Astrocyte (in vitro differentiated cells and primary cell): ENCODE measurements around the gene SEC22C. TPM values are rescaled to one million over a fixed set of nuclear protein-coding genes. Genes with fewer than 3 reads are reported as not detected.
A peak's percentile ranks its signal among the peaks of the same experiment; 100 is the strongest.

Source experiments
- DNase-seq: peaks from one replicate; pipeline ENCODE4 v3.0.0-alpha.2; 2010; ENCODE audit warnings: low read depth
- FAIRE-seq: peaks from 2 replicates; lab custom pipeline; 2011; peaks lifted over from hg19 to GRCh38; lab: Jason Lieb, UNC
- H2AFZ ChIP-seq: 2 replicates; pipeline ENCODE4 v1.6.0; 2012; ENCODE audit warnings: low read depth, low read length, inconsistent platforms
- H3K27ac ChIP-seq: 2 replicates; pipeline ENCODE4 v1.5.1; 2011; ENCODE audit warnings: low read depth, low read length, inconsistent platforms
- H3K27me3 ChIP-seq: 2 replicates; pipeline ENCODE4 v1.6.0; 2011; ENCODE audit warnings: low read length, inconsistent platforms; ENCODE audit not compliant: insufficient read depth
- H3K36me3 ChIP-seq: 2 replicates; pipeline ENCODE4 v1.5.1; 2011; ENCODE audit warnings: low read length, inconsistent platforms; ENCODE audit not compliant: insufficient read depth
- H3K4me1 ChIP-seq: 2 replicates; pipeline ENCODE4 v1.5.1; 2011; ENCODE audit warnings: low read length, inconsistent platforms; ENCODE audit not compliant: insufficient read depth
- H3K4me2 ChIP-seq: 2 replicates; pipeline ENCODE4 v1.6.0; 2012; ENCODE audit warnings: low read length, inconsistent platforms
- H3K4me3 ChIP-seq: 2 replicates; pipeline ENCODE4 v1.5.1; 2011; ENCODE audit warnings: low read depth, mild to moderate bottlenecking, low read length, inconsistent platforms; ENCODE audit not compliant: insufficient read depth
- H3K79me2 ChIP-seq: 2 replicates; pipeline ENCODE4 v1.6.0; 2012; ENCODE audit warnings: mild to moderate bottlenecking, low read length, inconsistent platforms; ENCODE audit not compliant: insufficient read depth
- H3K9ac ChIP-seq: 2 replicates; pipeline ENCODE4 v1.6.0; 2012; ENCODE audit warnings: mild to moderate bottlenecking, low read length, inconsistent platforms
- H3K9me3 ChIP-seq: 2 replicates; pipeline ENCODE4 v1.5.1; 2012; ENCODE audit warnings: low read depth, mild to moderate bottlenecking, low read length, inconsistent platforms; ENCODE audit not compliant: insufficient read depth
- H4K20me1 ChIP-seq: 2 replicates; pipeline ENCODE4 v1.6.0; 2012; ENCODE audit warnings: low read length, inconsistent platforms; ENCODE audit not compliant: insufficient read depth
- H3K27ac Mint-ChIP-seq: one replicate; pipeline ENCODE4 v1.8.0; 2021; ENCODE audit warnings: mild to moderate bottlenecking, mixed read lengths; ENCODE audit not compliant: unreplicated experiment
- H3K27me3 Mint-ChIP-seq: one replicate; pipeline ENCODE4 v1.8.0; 2021; ENCODE audit warnings: low read depth, mixed read lengths; ENCODE audit not compliant: unreplicated experiment
- H3K36me3 Mint-ChIP-seq: one replicate; pipeline ENCODE4 v1.8.0; 2021; ENCODE audit warnings: low read depth, mixed read lengths; ENCODE audit not compliant: unreplicated experiment
- H3K4me1 Mint-ChIP-seq: one replicate; pipeline ENCODE4 v1.8.0; 2021; ENCODE audit warnings: low read depth, mixed read lengths; ENCODE audit not compliant: unreplicated experiment
- H3K4me3 Mint-ChIP-seq: one replicate; pipeline ENCODE4 v1.8.0; 2021; ENCODE audit warnings: mild to moderate bottlenecking, moderate library complexity, mixed read lengths; ENCODE audit not compliant: unreplicated experiment
- H3K9me3 Mint-ChIP-seq: one replicate; pipeline ENCODE4 v1.8.0; 2021; ENCODE audit warnings: mild to moderate bottlenecking, mixed read lengths; ENCODE audit not compliant: unreplicated experiment
- EZH2 ChIP-seq: IDR thresholded peaks from 2 replicates; pipeline ENCODE4 v1.6.1; 2012; ENCODE audit warnings: mild to moderate bottlenecking, low read length, inconsistent platforms; ENCODE audit not compliant: insufficient read depth
- total RNA-seq: library from RNA; stranded (reverse); gene quantifications from 2 replicates; pipeline ENCODE4 v1.2.1, GENCODE V29; 2021
- TF ChIP-seq, protein P1 (sequence below): IDR thresholded peaks from 2 replicates; pipeline ENCODE4 v1.5.1; 2011; ENCODE audit warnings: low read depth, mild to moderate bottlenecking, inconsistent platforms, low read length, moderate library complexity; ENCODE audit not compliant: insufficient read depth

Gene SEC22C
- total RNA-seq, 1 donor from 2014 or later, result 37.4 TPM

DNA sequence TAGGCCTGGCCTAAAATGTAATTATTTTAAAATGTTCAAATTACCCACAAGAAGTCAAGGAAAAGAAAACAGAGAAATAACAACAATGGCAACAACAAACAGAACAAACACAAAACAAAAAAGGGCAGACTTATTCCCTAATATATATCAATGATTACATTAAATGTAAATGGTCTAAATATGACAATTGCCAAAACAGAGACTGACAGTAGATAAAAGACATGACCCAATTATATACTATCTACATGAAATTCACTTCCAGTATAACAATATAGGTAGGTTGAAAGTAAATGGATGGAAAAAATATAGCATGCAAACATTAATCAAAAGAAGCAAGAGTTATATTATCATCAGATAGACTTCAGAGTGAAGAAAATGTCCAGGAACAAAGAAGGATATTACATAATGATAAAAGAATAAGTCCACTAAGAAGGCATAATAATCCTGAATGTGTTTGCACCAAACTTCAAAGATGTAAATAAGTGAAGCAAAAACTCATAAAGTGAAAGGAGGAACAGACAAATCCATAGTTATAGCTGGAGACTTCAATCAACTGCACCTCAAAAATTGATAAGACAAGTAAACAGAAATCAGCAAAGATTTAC is 6.5 kb downstream of the SEC22C start:
- peaks cover 12% of the 10 kb centered on the region for H3K36me3 Mint-ChIP-seq
- H3K79me2 ChIP-seq, result peaks cover 93% of the 10 kb centered on the region
- no peaks in the 10 kb centered on the region for H3K4me1 ChIP-seq
- no peak overlapping the region for H3K4me2 ChIP-seq
- no peaks in the 10 kb centered on the region for H3K27me3 Mint-ChIP-seq
- no peak overlapping the region for H3K4me3 ChIP-seq
- H4K20me1 ChIP-seq, result peaks cover 37% of the 10 kb centered on the region
- no peak for DNase-seq
- H2AFZ ChIP-seq, result no peak overlapping the region
- no peak overlapping the region for H3K4me3 Mint-ChIP-seq
- H3K4me1 Mint-ChIP-seq, result no peaks in the 10 kb centered on the region
- H3K9ac ChIP-seq, result no peak overlapping the region
- FAIRE-seq, result no peak
- TF ChIP-seq, protein P1, sequence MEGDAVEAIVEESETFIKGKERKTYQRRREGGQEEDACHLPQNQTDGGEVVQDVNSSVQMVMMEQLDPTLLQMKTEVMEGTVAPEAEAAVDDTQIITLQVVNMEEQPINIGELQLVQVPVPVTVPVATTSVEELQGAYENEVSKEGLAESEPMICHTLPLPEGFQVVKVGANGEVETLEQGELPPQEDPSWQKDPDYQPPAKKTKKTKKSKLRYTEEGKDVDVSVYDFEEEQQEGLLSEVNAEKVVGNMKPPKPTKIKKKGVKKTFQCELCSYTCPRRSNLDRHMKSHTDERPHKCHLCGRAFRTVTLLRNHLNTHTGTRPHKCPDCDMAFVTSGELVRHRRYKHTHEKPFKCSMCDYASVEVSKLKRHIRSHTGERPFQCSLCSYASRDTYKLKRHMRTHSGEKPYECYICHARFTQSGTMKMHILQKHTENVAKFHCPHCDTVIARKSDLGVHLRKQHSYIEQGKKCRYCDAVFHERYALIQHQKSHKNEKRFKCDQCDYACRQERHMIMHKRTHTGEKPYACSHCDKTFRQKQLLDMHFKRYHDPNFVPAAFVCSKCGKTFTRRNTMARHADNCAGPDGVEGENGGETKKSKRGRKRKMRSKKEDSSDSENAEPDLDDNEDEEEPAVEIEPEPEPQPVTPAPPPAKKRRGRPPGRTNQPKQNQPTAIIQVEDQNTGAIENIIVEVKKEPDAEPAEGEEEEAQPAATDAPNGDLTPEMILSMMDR, result no peak
- TF ChIP-seq EZH2, result no peak
- no peak overlapping the region for H3K27ac Mint-ChIP-seq
- no peaks in the 10 kb centered on the region for H3K27me3 ChIP-seq
- H3K9me3 ChIP-seq, result no peaks in the 10 kb centered on the region
- no peak overlapping the region for H3K27ac ChIP-seq
- H3K9me3 Mint-ChIP-seq, result peaks cover 1% of the 10 kb centered on the region
- peaks cover 3% of the 10 kb centered on the region for H3K36me3 ChIP-seq

DNA sequence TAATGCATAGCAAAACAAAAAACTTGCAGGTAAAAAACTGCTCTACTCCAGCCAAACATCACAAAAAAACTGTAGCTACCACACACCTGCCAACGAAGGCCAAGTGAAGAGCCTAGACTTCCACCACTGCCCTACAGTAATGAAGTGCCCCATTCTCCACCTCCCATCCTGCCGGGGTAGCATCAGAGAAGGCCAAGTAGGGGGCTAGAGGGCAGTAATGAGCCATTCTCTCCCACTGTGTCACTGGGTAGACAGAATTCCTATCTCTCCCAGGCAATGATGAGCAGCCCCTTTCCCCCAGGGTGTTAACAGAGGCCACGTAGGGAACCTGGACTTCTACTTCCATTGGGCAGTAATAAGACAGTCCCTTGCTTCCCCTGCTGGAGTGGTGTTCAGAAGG is 9.5 kb downstream of the SEC22C start:
- Mint-ChIP-seq H3K4me1 (no peaks in the 10 kb centered on the region), H3K27ac (no peak overlapping the region), H3K4me3 (no peak overlapping the region), H3K9me3 (peaks cover 1% of the 10 kb centered on the region), H3K27me3 (no peaks in the 10 kb centered on the region), H3K36me3 (peaks cover 11% of the 10 kb centered on the region)
- H3K4me2 ChIP-seq, result no peak overlapping the region
- H3K79me2 ChIP-seq, result peaks cover 83% of the 10 kb centered on the region
- H3K4me3 ChIP-seq, result no peak overlapping the region
- H3K36me3 ChIP-seq, result peaks cover 4% of the 10 kb centered on the region
- no peaks in the 10 kb centered on the region for H3K4me1 ChIP-seq
- H3K27me3 ChIP-seq, result no peaks in the 10 kb centered on the region
- H3K9me3 ChIP-seq, result no peaks in the 10 kb centered on the region
- DNase-seq (no peak), FAIRE-seq (no peak)
- H4K20me1 ChIP-seq, result peaks cover 39% of the 10 kb centered on the region
- no peak overlapping the region for H3K27ac ChIP-seq
- TF ChIP-seq, protein P1, result peak; percentile 34
- TF ChIP-seq EZH2, result no peak
- no peak overlapping the region for H3K9ac ChIP-seq
- H2AFZ ChIP-seq, result no peak overlapping the region

DNA sequence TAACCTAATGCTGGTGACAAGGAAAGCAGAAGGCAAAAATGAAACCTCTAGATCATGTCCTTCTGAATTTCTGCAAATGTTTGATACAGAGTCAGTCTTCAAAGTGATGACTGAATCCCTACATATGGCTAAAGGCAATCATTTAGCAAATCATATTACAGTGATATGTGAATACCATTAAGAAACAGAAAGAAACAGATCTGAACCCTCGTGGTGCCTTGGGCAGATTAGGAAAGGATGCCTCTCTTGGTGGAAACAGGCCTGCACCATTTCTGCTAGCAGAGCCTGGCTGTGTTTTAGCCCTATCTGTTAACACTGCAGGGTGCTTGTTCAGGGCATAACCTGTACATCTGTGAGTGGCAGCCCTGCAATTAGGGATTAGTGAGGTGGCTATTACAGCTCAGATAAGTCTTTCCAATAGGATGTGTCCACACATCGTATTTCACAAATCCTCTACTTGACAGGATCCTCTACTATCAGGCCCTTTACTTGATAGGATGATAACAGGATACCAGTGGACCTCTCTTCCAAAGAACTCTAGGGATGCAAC is 12.1 kb downstream of the SEC22C start:
- Histone ChIP-seq H3K4me2 (no peak overlapping the region), H3K36me3 (peaks cover 12% of the 10 kb centered on the region), H3K4me3 (no peak overlapping the region), H4K20me1 (peaks cover 42% of the 10 kb centered on the region), H2AFZ (no peak overlapping the region), H3K9ac (no peak overlapping the region), H3K27me3 (no peaks in the 10 kb centered on the region), H3K4me1 (no peaks in the 10 kb centered on the region), H3K79me2 (peaks cover 56% of the 10 kb centered on the region), H3K27ac (no peak overlapping the region), H3K9me3 (no peaks in the 10 kb centered on the region)
- peaks cover 12% of the 10 kb centered on the region for H3K36me3 Mint-ChIP-seq
- H3K4me1 Mint-ChIP-seq, result no peaks in the 10 kb centered on the region
- no peak overlapping the region for H3K4me3 Mint-ChIP-seq
- TF ChIP-seq, protein P1, result no peak
- no peak for TF ChIP-seq EZH2
- peaks cover 1% of the 10 kb centered on the region for H3K9me3 Mint-ChIP-seq
- no peaks in the 10 kb centered on the region for H3K27me3 Mint-ChIP-seq
- FAIRE-seq, result no peak
- no peak overlapping the region for H3K27ac Mint-ChIP-seq
- DNase-seq, result no peak
